Superior temporal gyrus (tissue), 1 donor: ENCODE results near the gene SQSTM1.

Experiments used
- DNase-seq: peaks from one replicate; pipeline ENCODE4 v3.0.0-alpha.2; 2016; ENCODE audit errors: extremely low spot score

Gene SQSTM1

DNA sequence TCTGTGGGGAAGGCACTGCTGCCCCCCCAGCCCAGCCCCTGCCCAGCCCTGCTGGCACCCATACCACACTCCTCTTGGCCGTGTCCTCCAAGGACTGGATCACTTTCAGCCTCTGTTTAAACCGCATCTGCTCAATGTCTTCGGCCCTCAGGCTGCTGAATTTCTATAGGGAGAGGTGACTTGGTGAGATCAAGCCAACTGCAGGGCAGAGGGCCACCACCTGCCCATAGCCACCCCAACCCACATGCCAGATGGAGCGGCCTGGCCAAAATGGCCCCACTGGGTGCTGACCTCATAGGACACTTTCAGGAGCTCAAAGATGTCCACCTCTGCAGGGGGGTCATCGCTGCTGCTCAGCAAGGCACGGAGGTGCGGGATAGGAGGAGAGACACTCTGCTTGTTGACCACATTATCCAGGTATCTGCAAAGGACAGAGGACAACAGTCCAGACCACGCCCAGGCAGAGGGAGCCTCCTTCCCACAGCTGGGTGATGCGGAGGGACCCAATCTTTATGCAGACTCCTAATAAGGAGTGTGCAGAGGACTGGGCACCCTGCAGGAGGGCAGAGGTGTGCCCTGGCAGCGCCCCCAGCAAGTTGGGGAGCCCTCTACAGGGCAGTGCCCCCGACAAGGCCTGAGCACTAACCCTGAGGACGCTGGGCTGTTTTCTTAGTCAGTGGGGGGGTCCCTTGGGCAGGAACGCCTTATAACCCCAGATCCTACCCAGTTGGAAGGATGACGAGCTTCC is 52.3 kb downstream of the SQSTM1 start:
- DNase-seq: no peak

DNA sequence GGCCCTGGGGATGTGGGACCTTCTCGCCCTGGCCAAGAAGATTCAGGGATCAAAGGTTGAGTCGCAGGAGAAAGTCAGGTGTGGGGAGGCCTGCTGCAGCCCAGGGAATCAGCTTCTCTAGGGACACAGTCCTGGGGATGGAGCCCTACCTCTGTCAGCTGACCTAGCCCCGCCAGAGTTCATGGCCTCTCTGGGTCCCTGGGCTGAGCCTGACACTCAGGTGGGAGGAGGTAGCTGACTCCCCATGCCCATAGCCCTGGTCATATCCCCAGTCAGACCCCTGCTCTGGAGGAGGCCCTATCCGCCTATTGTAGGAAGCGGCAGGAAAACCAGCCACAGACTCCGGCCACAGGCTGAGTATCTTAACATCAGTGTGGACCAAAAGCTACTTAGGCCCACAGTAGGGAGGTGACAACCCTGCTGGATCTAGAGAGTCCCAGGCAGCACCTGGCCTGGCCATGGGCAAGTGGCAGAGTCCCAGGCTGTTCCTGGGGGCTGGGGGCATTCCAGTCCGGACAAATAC is 52.9 kb downstream of the SQSTM1 start:
- no peak for DNase-seq

DNA sequence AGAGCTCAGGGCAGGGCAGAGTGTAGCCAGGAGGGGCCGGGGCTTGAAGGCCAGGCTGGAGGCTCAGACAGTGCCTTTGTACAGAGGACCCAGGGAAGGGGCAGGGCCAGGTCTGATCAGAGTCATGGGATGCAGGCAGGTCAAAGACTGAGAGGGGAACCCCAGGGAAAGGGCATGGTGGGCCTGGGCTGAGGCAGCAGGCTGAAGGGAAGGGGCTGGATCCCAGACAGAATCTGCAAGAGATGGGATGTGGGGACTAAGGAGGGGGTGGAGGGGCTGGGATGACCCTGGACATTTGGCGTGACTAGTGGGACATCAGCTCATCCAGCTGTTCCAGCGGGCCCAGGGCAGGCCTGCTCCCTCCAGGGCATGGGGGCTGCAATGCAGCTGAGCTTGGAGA is 53.4 kb downstream of the SQSTM1 start:
- no peak for DNase-seq

DNA sequence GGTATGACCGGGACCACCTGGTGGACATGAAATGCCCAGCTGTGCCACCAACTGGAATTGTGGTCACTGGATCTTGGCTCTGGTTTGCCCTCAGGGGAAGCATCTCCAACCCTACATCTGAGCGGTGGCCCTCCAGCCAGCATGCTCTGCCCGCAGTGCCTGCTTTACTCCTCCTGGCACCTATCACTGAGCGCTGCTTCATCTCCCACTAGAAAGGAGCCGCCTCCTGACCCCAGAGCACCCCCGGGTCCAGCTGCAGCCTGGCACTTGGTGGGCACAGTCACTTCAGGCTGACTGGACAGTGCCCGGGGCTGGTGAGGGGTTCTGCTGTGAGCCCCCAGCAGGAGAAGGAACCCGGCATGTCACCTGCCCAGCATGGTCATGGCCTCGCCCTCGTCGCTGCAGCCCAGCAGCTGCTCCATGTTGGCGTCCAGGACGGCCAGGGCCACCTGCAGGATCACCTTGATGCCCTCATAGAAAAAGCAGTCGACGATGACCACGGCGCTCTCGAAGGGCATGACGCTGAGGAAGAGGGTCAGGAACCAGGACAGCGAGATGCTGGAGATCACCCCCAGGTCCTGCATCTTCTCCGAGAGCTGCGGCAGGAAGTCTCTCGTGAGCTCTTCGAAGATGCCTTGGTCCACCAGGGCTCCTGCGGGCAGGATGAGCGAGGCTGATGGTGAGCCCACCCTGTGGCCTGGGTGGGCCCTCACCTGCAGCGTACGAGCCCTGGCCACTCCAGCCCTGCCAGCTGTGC is 54.0 kb downstream of the SQSTM1 start:
- no peak for DNase-seq

DNA sequence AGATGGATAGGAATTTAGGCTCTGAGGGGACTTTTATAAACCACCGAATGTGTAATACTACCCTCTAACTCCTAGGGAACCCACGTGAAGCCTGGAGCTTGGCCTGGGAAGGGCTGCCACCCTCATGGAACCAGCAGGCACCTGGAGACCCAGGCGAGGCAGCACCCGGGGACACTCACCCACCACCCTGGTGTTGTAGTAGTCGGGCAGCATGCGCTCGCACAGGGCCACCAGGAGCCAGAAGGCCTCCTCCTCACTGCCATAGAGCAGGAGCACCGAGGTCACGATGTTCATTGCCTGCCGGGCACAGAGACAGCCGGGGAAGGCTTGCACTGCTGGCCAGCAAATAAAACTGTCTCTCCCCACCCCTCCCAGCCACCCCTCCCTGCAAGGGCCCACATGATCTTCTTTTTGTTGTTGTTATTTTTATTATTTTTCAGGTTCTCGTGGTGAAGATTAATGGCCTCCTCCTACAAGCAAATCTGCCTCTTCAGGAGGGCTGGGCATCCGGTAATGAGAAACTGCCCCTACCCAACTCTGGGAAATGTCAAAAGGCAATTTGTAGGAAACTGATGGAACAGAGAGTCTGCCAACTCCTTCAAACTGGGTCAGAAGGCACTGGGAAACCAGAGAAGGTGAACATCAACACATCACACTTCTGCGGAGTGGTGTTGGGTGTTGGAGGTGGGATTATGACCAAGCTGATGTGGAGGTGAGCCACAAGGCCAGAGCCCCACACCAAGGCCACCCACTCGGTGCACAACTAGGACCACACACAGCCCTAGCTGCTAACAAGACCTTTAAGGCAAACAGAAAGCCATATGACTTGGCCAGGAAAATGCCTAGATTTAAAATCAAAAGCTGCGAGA is 55.3 kb downstream of the SQSTM1 start:
- no peak for DNase-seq

DNA sequence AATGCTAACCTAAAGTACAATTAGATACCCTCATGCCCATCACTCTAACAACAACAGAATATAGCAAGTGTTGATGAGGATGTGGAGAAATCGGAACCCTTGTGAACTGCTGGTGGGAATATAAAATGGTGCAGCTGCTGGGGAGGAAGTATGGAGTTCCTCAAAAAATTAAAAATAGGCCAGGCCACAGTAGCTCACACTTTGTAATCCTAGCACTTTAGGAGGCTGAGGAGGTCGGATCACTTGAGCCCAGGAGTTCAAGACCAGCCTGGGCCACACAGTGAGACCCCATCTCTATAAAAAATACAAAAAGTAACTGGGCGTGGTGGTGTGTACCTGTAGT is 55.9 kb downstream of the SQSTM1 start:
- DNase-seq: no peak

DNA sequence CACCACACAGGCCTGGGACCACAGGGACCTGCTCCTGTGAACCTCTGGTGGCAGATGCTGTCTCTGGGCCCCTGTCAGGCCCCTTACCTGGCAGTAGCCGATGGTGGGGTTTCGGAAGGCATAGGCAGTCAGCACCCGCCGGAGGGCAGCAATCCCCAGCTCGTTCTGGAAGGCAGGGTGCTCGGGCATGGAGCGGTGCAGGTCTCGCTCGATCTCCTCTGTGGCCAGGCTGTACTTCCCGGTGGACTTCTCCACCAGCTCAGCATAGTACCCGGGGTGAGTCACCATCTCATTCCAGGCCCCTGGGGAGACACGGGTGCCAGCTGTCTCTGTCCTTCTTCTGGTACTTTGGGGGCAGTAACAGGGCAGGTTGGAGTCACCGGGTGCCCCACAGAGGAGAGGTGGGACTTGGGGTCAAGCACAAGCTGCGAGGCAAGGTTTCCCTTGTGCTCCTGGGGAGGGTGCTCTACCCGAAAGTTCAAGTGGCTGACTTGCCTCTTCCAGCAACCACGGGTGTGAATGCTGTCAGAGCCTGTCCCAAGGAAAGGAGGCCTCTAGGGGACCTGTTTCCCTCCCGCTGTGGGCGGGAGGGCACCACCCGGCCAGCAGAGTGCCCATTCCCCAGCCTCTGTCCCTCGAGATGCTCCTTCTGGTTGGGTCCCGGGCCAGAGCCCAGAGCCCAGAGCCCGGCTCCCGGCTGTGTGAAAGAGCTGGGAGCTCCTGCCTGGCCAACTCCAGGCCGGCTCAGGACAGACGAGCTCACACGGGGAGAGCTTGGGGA is 57.7 kb downstream of the SQSTM1 start:
- no peak for DNase-seq

DNA sequence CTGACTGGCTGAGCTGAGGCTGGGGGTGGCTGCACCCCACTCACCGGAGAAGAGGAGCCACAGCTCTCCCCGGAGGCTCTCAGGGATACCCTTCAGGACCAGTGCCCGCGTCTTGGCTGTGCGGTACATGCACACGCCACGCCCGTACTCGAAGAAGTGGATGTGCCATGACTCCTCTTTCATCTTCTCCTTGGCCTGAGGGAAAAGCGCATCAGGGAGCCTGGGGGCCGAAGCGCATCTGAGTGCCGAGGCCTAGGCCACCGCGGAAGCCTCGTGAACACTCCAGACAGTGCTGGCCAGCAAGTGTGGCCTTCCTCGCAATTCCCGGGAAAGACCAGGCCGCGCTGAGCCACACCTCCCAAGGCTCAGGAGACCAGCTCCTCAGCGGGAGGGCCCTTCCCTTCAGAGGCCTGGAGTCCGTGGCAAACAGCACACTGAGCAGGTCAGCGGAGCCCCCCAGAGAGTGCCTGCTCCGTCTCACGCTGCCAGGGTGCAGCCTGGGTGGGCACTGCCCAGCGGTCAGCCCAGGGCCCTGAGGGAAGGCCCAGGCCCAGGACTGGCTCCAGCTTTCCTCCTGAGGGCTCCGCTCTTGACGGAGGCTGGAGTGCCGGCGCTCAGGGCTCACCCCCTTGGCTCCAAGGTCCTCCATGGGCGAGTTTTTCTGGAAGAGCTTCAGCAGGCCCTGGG is 58.4 kb downstream of the SQSTM1 start:
- DNase-seq: no peak

DNA sequence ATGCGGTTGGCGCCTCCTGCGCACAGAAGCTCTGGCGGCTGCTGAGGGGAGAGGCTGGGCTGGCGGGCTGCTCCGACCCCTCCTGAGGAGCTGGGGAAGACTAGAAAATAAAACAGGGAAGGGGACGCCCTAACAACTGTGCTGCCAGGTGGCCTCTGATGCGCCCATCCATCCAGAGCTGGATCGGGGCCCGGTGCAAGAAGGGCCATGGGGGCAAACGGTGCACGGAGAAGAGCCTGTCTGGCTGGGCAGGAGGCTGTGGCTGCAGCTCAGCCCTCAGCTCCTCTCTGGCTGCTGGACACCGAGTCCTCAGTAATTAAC is 58.9 kb downstream of the SQSTM1 start:
- DNase-seq: no peak

DNA sequence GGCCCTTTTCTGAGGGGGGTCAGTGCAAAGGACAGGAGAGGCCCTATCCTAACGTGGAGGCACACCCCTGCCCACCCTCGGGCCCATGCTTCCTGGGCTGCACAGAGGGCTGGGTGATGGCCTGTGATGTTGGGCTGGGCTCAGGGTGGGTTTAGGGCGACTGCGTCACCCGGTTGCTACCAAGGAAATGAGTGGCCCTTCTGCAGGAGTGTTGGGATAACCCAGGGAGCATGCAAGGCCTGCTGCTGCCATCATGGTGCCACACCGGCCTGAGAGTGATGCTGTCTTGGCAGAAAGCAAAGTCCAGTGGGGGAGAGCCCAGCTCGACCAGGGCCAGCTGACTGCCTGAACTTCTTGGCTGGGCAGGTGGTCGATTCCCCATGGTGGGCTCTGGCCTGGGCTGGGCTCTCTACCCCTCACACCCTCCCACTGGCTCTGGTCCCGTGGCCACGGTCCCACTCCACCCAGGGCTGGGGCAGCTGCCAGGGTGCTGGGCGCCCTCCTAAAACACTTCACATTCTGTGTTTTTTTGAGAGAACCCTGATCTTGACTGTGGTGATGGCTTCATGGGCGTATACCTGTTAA is 59.5 kb downstream of the SQSTM1 start:
- DNase-seq: no peak

DNA sequence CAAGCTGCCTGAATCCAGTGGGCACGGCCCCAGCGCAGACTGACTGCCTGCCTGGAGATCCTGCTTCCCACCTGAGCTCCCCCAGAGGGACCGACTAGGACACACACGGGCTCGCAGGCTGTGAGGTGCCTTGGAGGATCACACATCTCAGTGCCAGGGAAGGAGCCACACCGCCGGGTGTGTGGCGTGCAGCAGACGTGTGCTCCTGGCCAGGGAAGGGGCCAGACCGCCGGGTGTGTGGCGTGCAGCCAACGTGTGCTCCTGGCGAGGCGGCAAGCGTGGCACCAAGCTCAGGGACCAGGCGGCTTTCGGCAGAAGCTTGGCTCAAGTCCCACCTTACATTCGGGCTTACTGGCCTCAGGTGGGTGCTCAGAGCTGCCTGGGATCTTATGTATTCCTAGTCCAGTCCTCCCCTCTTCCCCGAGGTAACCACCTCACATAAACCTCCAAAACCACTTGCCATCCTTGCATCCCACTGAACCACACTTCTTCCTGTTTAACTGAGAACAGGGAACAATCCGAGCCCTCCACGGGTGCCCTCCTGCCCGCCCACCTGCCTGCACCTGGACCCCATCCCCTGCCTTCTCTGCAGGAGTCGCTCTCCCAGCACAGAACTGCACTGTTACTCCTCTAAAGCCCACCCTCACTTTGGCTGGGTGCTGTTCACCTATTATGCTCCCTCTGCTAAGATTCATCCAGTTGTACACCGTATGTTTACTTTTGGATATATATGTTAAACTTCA is 60.3 kb downstream of the SQSTM1 start:
- DNase-seq: no peak

DNA sequence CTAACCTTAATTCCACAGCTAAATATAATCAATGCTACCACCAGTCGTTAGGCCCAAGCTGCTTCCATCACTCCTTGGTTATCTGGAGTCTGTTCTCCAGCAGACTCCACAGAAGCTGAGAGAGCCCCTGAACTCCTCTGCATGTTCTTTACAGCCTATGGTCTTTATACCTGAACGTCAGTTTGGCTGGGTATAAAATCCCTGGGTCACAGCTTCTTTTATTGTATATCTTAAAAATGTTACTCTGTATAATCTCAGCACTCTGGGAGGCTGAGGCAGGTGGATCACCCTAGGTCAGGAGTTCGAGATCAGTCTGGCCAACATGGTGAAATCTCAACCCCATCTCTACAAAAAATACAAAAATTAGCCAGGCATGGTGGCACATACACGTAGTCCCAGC is 61.6 kb downstream of the SQSTM1 start:
- no peak for DNase-seq

DNA sequence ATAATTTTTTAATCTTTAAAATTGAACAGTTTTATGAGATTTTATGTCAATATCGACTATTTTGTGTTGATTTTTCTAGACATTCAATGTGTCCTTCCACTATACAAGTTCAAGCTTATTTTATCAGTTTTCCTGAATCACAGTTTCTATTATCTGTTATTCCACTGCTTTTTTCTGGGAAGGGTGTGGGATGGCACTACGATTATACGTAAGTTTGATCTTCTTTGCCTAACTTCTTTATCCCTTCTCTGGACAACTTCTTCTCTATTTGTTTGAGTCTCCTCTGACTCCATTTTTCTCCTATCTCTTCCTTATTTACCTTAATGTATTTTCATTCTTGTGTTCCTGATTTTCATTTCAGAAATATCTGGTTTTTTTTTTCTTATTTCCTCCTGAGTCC is 62.5 kb downstream of the SQSTM1 start:
- DNase-seq: no peak

DNA sequence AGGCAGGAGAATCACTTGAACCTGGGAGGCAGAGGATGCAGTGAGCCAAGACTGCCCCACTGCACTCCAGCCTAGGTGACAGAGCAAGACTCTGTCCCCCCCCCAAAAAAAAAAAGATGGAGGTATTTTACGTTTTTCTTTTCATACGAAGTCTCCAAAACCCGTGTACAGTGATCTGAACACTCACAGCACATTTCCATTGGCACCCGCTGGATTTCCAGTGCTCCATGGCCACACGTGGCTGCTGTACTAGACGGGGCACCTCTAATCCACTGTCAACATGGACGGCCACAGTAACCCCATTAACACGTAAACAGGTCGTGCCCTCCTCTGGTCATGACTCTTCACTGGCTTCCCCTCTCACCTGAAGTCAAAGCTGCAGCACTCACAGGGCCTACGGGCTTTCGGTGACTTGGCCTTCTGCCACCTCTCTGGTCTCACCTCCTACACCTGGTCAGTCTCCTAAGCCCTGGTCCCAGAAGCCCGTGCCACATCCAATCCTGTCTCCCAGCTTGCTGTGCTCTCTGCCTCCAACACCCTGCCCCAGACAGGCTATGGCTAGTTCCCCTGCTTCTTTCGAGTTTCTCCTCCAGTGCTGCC is 64.9 kb downstream of the SQSTM1 start:
- DNase-seq: no peak

DNA sequence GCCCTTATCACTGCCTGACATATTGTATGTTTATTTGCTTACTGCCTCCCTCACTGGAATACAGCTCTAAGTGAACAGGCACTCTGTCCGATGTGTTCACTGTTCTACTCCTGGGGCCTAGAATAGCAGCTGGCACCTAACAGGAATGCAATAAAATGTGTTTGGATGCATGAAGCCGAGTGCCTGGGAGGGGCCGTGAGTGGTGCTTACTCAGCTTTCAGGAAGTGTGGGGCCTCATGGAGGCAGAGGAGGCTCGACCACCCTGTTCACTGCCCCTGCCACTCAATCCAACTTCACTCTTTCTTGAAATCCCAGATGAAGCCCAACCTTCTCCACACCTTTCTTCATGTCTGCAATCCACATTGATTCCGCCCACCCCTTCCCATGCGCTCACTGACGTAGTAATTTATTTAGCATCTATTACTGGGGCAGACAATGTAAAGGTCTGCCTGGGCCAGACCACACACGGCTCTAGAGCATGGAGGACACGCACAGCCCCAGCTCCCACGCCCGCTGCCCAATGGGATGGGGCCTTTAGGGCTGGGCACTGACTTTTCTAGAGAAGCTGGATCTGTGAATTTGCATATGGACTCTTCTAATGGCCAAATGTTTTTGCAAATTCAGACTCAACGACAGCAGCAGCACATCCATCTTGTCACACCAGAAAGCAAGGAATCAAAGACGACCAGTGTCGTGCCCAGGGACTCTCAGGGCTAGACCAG is 65.6 kb downstream of the SQSTM1 start:
- DNase-seq: no peak

DNA sequence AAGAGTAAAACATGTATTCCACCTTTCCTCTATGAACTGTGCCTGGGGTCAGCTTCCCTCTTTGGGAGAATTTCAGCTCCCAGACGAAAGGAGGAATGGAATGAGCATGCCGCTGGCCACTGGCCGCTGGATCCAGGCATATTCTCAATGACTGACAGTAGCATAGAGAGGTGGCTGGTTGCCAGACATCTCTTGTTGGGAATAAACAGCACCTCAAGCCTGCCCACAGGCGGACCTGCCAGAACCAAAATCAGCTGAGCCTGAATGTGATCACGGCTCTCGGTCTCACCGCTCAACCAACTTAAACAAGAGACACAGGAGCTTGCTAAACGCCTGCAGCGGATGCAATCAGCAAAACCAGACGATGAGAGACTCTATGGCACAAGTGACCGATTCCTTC is 66.4 kb downstream of the SQSTM1 start:
- DNase-seq: no peak
